HG02623 (cell line): ENCODE measurements around the gene GPHN.
A peak's percentile ranks its signal among the peaks of the same experiment; 100 is the strongest.

Experiments
- ATAC-seq: cut with Tn5 transposase; IDR thresholded peaks from one replicate; pipeline ENCODE4 v1.9.1; 2021; ENCODE audit warnings: moderate library complexity; ENCODE audit not compliant: unreplicated experiment

Gene GPHN

DNA sequence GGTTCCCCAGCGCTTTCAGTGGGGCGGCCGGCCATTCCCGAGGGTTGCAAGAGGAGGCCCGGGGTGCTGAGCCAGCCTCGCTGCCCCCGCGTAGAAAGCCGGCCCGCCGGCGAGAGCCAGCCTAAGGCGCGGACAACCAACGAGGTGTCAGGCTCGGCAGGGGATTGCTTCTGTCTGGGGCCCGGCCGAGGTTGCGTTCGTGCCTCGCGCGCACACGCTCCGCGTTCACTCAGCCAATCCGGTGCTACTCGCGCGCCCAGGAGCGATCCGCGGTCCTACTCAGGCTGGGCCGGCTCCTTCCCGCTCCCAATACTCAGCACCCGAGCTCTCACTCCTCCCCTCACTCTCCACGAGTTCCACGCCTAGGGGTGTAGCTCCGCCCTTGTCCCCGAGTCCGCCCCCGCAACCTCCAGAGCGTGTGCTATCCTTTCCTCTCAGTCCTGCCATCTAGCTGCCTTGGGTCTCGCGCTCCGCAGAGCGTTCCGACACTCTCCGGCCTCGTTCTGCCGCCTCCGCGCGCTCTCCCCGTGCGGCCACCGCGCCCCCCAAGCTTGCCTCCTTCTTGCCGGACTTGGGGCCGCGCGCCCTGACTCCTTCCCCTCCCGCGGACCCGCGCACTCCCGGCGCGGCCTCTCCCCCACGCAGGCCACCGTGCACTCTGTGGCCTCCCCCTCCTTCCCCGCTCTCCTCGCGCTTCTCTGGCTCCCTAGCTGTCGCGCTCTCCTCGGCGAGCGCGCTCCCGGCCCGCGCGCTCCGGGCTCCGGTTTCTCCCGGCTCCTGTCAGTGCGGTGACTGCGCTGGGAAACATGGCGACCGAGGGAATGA, at the start of gene GPHN:
Gene GPHN, plus strand, starts transcription at position 426 of the 825 bp plus-strand sequence.
- peak; percentile 71 for ATAC-seq

DNA sequence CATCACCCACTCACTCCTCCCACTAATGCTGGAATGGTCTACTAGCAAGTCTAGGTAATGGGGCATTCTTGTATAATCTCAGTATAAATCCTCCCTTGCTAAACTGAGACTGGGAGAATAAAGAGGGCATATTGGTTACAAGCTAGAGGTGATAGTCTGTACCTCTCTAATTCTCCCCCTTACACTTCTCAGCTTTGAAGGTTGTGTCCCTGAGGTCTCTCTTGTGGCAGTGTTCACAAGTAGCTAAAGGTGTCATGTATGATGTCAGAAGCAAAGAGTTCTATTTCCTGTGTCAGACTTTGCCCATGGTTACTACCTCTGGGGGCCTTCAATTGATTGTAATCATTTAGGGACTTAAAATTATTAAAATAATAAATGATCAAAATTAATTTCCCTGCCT, 48.3 kb upstream of the GPHN start:
- ATAC-seq, result no peak

DNA sequence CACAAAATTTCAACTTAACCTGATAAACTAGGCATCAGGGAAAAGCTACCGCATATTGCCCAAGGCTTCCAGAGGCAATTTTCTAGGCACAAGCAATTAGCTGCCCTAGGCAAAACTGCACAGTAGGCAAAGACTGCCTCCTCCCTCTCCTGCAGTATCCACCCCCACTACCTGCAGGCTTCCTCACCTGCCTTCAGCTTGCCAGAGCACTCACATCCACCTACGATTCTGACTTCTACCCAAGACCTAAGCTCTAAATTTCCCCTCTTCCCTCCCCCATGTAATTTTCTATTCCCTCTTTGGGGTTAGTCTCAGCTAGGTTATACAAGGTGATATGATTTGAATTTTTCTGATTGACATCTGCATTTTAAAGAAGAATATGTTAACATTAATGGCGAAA, 43.7 kb upstream of the GPHN start:
- ATAC-seq, result no peak

DNA sequence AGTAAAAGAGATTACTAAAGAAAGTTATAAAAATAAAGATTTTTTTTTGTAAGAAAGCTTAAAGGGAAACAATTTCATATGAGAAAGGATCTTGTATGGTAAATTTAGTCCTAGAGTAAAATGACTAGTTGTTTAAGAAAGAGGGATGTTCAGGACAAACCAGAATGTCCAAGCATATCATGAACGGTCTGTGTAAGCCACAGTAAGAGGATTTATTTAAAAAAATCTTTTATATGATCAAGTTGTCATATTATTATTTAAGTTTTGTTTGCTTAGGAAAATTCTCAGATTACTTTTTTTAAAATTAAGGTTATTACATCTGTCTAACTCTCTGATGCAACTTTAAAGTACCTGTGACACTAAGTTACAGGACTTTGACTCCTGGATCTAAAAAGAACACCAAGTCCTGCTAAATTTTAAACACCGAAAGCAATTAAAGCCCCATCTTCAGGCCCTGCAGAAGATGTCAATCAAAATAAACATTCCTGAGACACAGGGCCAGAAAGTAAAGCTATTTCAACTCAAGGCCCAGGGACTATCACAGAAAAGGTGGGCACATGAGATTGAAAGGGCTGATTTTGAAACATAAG, 39.1 kb upstream of the GPHN start:
- no peak for ATAC-seq

- ATAC-seq, result no peak
Measured at GRCh38 chr14:66471584-66471983, 36.4 kb upstream of the GPHN start.

- no peak for ATAC-seq
Measured at GRCh38 chr14:66472251-66472650, 35.7 kb upstream of the GPHN start.

DNA sequence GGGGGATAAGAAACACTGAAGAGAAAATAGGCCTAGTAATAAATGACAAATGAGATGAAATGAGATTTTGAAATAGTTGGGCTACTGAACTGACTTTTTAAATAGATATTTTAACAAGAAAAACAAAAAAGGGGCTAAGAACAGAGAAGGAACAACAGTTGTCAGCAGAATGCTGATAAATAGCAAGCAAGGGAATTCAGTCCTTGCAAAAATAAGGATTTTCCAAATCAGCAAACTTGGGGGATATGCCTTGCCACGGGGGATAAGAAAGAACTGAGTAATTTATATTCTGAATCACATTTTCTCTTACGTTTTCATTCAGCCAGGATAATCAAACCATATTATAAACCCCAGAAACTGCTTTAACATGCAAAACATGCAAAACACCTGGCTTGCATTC, 34.7 kb upstream of the GPHN start:
- no peak for ATAC-seq

DNA sequence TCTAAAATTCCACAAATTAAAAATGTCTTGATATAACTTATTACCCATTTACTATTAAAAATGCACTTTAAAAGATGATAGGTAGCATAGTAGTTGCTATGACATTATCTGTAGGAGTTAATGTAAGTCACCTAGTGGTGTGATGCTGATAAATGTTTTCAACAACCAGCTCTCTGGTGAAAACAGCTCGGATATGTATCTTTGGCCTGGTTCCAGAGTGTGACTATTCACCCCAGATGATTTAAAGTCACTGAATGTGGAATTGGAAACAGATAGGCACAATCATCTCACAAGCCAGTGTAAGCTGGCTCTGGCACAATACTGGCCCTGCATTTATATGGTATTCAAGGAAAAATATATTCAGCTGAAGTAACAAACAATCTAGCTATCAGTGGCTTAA, 31.0 kb upstream of the GPHN start:
- no peak for ATAC-seq

DNA sequence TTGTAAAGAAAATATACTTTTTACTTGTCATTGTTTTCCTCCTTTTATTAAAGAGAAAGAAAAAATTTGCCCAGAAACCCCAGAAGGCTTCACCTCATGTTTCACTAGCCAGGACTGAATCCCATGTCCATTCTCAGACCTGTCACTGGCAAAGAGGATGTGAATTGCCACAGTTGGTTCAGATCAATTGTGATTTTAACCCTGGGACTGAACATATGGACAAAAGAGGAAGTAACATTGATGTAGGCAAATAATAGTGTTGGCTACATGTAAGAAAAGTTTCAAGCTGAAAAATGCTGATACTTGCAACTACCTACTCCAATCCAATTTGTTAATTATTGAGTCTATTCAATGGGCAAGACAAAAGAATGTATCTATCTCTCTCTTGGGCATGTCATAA, 30.4 kb upstream of the GPHN start:
- ATAC-seq, result no peak

DNA sequence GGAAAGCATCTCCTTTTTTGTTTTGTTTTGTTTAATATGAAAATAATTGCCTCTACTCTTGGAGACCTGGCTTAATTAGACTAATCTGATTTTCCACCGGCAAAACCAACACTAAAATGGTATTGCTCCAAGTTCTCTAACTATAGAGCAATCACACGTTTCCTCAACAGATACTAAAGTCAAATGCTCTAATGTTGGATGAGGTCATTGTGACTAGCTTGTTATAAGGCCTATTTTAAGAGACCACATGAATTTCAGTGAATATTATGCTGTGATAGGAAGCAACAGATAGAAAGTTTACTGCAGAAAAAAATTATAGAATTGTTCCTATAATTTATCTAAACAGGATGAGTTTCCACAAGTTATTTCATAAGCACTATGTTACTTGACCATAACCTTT, 25.1 kb upstream of the GPHN start:
- ATAC-seq, result no peak

- ATAC-seq, result no peak
Measured at GRCh38 chr14:66483322-66483721, 24.6 kb upstream of the GPHN start.

DNA sequence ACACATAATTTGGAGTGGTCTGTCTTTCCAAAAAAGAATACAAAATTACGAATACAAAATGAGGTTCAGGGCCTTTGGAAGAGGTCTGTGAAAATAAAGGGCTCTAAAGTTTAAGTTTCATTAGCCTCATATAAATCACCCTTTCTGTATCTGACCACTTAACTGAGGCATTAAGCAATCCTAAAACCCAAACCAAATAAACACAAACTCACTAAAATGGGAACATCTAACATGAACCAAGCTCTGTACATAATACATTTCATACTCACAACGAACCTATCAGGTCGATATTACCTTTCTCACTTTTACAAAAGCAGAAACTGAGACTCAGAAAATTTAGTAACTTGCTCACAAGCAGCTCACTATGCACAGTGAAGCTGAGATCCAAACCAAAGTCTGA, 22.9 kb upstream of the GPHN start:
- no peak for ATAC-seq

DNA sequence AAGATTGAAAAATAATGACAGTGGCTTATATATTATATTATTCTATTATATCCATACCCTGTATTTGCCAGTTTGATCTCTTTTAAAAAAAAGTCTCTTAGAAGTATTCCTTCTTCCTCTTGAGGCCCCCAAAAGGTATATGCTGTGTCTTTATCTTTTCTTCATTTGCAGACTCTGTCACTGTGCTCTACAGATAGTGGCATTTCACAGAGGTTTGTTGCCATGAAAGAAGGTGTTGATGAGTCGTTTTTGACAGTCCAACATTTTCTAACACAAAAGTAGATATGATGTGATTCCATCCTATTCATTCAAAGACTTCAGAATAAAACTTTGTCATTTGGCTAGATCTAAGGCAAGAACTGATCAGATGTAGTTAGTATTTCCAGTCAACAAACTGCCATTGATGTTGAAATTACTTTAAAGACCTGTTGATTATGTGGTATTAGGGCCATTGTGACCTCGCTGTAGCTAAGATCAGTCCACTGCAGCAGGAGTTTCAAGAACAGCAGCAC, 22.0 kb upstream of the GPHN start, which contains the start of gene CCDC196:
Gene CCDC196, plus strand, starts transcription at position 462 of the 512 bp plus-strand sequence. CDS start 132 bp downstream, outside the sequence.
- no peak for ATAC-seq

GRCh38 chr14:66487164-66487563, 20.8 kb upstream of the GPHN start:
- no peak for ATAC-seq

DNA sequence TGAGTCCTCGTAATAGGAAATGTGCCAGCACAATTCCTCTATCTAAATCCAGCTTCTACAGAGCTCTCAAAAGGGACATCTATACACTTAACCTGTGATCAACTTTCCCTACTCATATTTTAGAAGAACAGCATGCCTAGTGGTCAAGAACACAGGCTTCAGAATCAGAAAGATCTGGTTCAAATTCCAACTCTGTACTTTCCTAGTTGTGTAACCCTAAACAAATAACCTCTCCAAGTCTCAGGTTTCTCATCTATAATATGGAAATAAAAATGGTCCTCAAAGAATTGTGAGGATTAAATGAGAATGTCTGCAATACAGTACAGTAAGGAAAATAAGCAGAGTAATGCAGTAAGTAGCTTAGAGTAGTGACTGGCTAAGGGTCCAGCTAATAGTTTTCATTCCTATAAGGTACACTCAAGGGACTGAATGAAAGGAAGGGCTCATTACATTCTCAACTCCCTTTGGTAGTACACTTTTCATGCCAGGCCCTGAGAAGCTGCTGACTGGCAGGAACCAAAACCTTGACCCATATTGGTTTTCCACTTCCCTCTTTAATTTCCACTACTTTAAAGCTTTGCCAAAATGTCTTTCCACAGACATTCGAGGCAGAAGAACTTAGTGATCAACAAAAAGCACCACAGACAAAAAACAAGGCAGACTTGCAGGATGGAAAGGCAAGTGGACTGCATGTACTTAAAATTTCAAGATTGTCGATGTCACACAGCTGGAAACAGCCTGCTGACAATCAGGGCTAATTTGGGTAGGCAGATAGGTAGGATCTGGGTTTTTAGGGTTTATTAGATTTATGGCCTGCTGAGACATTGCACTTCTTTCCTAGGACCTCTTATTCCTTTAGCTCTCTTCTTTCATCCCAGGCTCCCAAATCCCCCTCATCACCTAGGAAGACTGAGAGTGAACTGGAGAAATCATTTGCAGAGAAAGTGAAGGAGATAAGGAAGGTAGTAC, 17.5 kb upstream of the GPHN start:
- no peak for ATAC-seq

DNA sequence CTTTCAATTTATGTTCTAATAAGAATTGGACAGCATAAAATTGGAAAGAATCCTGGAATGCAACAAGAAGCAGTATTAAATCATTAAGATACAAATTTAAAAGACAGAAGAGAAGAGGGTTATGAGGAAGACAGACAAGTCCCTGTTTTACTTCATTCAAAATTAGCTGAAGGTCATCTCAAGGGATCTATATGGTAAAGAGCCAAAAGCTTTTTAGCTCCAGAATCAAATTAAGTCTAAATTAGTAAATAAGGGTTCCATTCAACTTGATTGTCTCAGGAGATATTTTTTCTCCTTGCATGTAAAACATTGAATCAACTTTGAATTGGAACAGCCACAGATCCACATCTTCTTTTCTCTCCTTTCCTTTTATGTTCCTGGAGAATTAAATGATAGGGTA, 14.2 kb upstream of the GPHN start:
- no peak for ATAC-seq

- peak; percentile 80 for ATAC-seq
Measured at GRCh38 chr14:66495218-66496098, 12.5 kb upstream of the GPHN start.

DNA sequence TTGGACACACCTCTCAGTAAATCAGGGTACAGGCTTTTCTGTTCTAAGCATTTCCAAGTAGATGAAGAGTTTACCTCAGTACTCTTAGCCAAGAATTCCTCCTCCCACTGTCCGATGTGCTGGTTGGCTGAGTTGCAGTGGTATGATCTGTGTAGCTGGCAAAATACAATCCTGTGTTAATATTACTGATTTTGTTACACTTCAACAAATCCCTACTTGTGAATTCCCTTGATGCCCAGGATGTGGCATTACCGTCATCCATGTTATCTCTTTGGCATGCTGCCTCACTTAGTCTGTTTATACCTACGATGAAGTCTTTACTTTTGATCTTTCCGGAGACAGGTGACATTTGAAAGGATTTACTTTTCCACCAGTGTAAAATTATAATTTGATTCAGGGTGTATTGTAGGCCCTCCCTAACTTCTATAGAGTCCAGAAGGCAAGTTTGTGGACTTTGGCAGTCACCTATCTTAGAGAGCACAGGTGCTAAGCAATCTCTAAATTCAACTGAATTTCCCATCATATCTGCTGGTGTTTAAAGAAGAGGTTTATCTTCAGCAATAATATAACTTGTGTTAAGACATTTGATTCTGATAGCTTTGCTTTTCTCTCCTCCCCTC, 11.6 kb upstream of the GPHN start:
- ATAC-seq, result no peak

DNA sequence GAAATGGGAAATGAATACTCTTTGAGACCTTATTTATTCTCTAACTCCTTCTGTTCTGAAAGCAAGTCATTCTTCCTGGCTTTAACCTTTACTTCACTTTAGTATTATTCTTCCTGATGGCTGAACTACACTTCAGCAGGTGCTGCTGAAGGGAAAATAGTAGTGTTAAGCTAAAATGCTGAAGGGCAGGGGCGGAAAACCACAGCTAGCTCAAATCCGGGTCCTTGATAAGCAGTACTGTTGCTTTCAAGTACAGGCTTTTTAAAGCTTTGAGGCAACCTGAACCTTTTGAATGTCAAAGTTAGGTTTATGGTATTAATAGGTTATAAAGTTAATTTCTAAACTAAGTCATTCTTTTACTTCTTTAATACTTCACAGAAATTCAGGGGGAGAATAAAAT, 11.0 kb upstream of the GPHN start:
- ATAC-seq, result no peak

DNA sequence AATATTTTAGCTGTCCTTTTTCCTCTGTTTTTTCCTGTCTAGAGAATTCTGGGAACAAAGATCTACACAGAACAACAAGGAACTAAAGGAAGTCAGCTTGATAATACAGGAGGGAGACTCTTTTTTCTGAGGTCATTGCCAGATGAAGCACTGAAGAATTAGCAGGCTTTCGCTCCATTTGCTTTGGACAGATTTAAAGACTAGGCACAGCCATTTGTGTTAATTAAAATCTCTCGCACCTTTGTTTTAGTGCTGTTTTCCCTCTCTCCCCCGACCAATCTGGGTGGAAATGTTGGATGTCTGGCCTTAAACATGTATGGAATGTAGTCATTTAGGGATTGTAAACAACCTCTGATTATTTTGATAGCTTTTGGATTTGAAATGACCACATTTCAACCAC, 9.6 kb upstream of the GPHN start:
- no peak for ATAC-seq
